Calu3 (cell line): ENCODE measurements around the gene SIRPB1. TPM values are rescaled to one million over a fixed set of nuclear protein-coding genes. Genes with fewer than 3 reads are reported as not detected.

Experiments used
- BruUV-seq: library from RNA; stranded (reverse); fragments of 400-500 nt; replicated peaks from 2 replicates; lab custom pipeline; 2021; lab: Mats Ljungman, UMichigan
- CTCF ChIA-PET: fragments of 300-600 bp; sonication (Branson Sonifier 250); formaldehyde crosslinking; loops from one replicate; lab custom pipeline; 2022; ENCODE audit warnings: antibody characterized with exemption; lab: Charles Lee
- DNase-seq: peaks from one replicate; pipeline ENCODE4 v3.0.0; 2022
- H3K27ac Mint-ChIP-seq: one replicate; pipeline ENCODE4 v1.8.0; 2022; ENCODE audit warnings: mixed read lengths; ENCODE audit not compliant: unreplicated experiment
- H3K27me3 Mint-ChIP-seq: one replicate; pipeline ENCODE4 v1.8.0; 2022; ENCODE audit warnings: mixed read lengths; ENCODE audit not compliant: unreplicated experiment
- H3K36me3 Mint-ChIP-seq: one replicate; pipeline ENCODE4 v1.8.0; 2022; ENCODE audit warnings: mild to moderate bottlenecking, moderate library complexity, mixed read lengths; ENCODE audit not compliant: insufficient read depth, unreplicated experiment
- H3K4me1 Mint-ChIP-seq: one replicate; pipeline ENCODE4 v1.8.0; 2022; ENCODE audit warnings: mild to moderate bottlenecking, low read depth, mixed read lengths; ENCODE audit not compliant: unreplicated experiment
- H3K4me3 Mint-ChIP-seq: one replicate; pipeline ENCODE4 v1.8.0; 2022; ENCODE audit warnings: mild to moderate bottlenecking, low read depth, moderate library complexity, mixed read lengths; ENCODE audit not compliant: unreplicated experiment
- H3K9me3 Mint-ChIP-seq: one replicate; pipeline ENCODE4 v1.8.0; 2022; ENCODE audit warnings: low read depth, mixed read lengths; ENCODE audit not compliant: unreplicated experiment
- CTCF ChIP-seq: fragments of 200-600 bp; IDR thresholded peaks from one replicate; pipeline ENCODE4 v1.8.0; 2022; ENCODE audit warnings: antibody characterized with exemption; ENCODE audit not compliant: unreplicated experiment
- intact Hi-C: fragments of 100-400 bp; cut with micrococcal nuclease; formaldehyde crosslinking; loops from one replicate; pipeline ENCODE4 v1.10.0; 2022; ENCODE audit not compliant: unreplicated experiment
- total RNA-seq: library from RNA; stranded (reverse); gene quantifications from 2 replicates; pipeline ENCODE4 v1.2.3, GENCODE V29; 2022

Gene SIRPB1
- total RNA-seq, 1 experiment from 2014 or later: 3.4 TPM

DNA sequence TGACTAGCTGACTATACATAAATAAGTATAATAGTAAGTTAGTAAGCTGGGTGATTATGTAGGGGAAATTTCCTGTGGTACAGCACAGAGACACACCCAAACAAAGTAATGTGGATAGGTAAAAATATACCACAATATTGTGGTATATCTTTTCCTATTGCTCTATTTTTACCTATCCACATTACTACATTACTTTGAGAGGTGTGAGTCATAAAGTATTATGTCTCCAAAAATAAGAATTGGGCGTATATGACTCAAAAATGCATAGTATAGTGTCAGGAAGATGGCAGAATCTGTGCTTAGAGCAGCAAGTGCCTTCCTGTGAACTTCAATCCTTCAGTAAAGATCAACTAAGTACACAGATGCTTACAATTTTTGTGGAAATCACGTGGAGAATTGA, 40.4 kb upstream of the SIRPB1 start:
- no peak for DNase-seq
- Mint-ChIP-seq H3K4me3 (no peak overlapping the region), H3K36me3 (no peaks in the 10 kb centered on the region), H3K27me3 (no peaks in the 10 kb centered on the region), H3K9me3 (no peaks in the 10 kb centered on the region), H3K27ac (no peak overlapping the region), H3K4me1 (peaks cover 12% of the 10 kb centered on the region)
- no TSS peak for BruUV-seq
- CTCF ChIA-PET: no interaction called here
- intact Hi-C loops: no loop called here
- TF ChIP-seq CTCF: no peak

DNA sequence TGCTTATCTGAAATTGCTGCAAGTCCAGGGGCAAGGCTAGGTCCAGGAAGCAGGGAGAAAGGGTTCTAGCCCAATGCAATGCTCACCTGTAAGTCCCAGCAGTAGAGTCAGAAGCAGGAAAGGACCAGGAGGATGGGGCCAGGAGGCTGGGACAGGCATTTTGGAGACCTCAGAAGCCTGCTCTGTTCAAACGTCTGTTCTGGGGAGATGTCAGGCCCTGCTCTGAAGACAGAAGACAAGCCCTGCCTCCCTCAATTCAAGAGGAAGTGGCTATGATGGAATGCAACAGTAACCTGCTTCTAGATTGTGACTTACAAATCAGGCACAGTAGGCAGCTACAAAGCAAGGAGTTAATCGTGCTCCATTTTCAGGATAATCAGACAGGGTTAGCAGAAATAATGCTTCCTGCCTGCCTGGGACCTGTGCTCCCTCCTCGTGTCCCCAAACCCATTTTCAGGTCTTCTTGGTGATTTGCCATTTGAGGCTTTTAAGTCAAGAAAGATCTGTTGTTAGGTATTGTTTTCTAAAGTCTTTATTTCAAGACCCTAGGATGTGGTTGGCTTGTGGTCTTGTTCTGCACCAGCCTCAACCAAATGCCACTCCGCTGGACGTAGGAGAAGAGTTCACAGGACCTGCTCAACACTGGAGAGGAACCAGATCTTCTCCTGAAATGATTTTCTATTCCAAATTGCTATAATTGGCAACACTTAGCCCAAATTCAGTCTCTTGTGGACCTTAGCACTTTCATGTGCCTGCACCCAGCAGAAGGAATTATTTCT, 37.9 kb upstream of the SIRPB1 start, which contains the start of gene SIRPG:
Gene SIRPG, minus strand, starts transcription at position 224 of the 779 bp plus-strand sequence. Its CDS starts 65 bp downstream, at position 159.
- H3K27me3 Mint-ChIP-seq: no peaks in the 10 kb centered on the region
- no TSS peak for BruUV-seq
- DNase-seq: no peak
- CTCF ChIA-PET: no interaction called here
- no peaks in the 10 kb centered on the region for H3K36me3 Mint-ChIP-seq
- peaks cover 7% of the 10 kb centered on the region for H3K4me1 Mint-ChIP-seq
- no peak within 1 kb of the TSS for H3K4me3 Mint-ChIP-seq
- intact Hi-C loops: no loop called here
- H3K9me3 Mint-ChIP-seq: peaks cover 3% of the 10 kb centered on the region
- H3K27ac Mint-ChIP-seq: no peak within 1 kb of the TSS
- no peak for TF ChIP-seq CTCF

DNA sequence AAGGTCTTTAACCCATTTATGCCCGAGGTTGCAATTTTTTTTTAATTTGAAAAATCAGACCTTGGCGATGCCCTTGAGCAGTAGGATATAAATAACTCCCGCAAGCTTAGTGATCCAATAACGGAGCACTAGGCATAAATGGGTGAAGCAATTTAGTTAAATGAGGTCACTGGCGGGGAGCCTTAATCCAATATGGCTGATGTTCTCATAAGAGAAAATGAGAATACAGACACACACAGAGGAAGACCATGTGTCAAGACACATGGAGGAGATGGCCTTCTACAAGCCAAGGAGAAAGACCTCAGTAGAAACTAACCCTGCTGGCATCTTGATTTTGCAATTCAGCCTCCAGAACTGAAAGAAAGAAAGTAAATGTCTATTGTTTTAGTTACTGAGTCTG, 37.0 kb upstream of the SIRPB1 start:
- no peak for DNase-seq
- H3K27ac Mint-ChIP-seq: no peak overlapping the region
- H3K4me3 Mint-ChIP-seq: no peak overlapping the region
- no peaks in the 10 kb centered on the region for H3K27me3 Mint-ChIP-seq
- no peak for TF ChIP-seq CTCF
- intact Hi-C loops: no loop called here
- peaks cover 7% of the 10 kb centered on the region for H3K4me1 Mint-ChIP-seq
- CTCF ChIA-PET: no interaction called here
- peaks cover 3% of the 10 kb centered on the region for H3K9me3 Mint-ChIP-seq
- no TSS peak for BruUV-seq
- no peaks in the 10 kb centered on the region for H3K36me3 Mint-ChIP-seq

DNA sequence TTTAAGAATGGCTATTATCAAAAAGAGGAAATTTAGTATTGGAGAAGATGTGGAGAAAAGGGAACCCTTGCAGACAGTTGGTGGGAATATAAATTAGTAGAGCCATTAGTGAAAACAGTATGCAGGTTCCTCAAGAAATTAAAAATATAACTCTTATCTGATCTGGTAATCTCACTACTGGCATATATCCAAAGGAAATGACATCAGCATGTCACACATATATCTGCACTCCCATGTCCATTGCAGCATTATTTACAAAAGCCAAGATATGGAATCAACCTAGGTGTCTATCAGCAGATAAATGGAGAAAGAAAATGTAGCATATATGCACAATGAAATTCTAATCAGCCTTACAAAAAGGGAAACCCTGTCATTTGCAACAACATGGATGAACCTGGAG, 35.2 kb upstream of the SIRPB1 start:
- Mint-ChIP-seq H3K27ac (no peak overlapping the region), H3K9me3 (peaks cover 3% of the 10 kb centered on the region), H3K4me1 (peaks cover 7% of the 10 kb centered on the region), H3K36me3 (no peaks in the 10 kb centered on the region), H3K27me3 (no peaks in the 10 kb centered on the region), H3K4me3 (no peak overlapping the region)
- DNase-seq: no peak
- no peak for TF ChIP-seq CTCF
- intact Hi-C loops: no loop called here
- no TSS peak for BruUV-seq
- CTCF ChIA-PET: no interaction called here
